HG03558 (cell line): ENCODE results near the gene TSPOAP1.

Source experiments
- ATAC-seq: cut with Tn5 transposase; IDR thresholded peaks from one replicate; pipeline ENCODE4 v1.9.1; 2021; ENCODE audit warnings: moderate number of reproducible peaks; ENCODE audit not compliant: unreplicated experiment; ENCODE audit errors: extremely low read depth

TSPOAP1 gene

DNA sequence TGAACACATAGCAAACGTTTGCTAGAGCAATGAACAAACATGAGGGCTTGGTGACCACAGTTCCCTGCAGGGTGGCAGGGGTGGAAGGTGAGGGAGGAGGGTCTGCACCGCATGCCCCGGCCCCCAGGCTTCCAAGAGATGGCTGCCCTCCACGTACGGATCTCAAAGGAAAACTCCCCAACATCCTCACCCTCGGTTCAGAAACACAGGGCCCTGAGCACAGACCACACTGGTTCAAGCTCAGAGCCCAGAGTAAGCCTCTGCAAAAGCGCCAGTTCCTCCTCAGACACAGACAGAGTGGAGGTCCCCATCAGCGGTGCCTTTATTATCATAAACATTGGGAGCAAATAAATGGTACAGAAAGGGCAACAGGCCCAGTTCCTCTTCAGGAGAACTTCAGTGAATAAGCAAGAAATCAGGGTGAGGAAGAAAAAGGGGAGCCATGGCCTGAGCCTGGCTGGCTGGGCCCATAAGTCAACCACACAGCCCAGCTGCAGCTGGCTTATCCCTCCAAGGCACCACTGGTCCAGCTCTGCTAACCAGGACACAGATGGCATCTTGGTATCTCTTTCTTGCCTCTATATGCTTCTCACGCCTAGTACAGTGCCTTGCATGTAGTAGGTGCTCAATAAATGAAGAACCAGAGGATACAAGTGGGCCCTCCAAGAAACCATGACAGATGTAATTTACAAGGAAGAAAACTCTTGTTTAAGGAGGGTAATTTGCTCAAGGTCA is 58.9 kb downstream of the TSPOAP1 start:
- no peak for ATAC-seq

GRCh38 chr17:58268774-58269556 is 59.6 kb downstream of the TSPOAP1 start:
- no peak for ATAC-seq

DNA sequence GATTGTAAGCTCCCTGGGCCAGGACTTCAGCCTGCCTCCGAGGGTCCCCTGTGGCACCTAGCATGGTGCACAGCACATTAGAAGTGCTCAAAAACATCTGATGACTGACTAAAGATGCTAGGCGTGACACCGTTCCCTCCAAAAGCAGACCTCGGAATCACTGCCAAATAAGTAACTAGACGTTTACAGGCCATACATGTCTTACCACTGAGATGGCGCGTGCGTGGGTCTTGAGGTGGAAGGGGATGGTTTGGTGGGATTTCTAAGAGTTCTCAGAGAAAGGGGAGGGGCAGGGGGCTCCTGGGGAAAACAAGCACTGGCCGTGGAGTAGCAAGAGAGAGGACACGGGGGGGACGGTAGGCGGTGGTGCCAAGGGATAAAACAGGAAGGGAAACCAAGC is 60.3 kb downstream of the TSPOAP1 start:
- no peak for ATAC-seq

DNA sequence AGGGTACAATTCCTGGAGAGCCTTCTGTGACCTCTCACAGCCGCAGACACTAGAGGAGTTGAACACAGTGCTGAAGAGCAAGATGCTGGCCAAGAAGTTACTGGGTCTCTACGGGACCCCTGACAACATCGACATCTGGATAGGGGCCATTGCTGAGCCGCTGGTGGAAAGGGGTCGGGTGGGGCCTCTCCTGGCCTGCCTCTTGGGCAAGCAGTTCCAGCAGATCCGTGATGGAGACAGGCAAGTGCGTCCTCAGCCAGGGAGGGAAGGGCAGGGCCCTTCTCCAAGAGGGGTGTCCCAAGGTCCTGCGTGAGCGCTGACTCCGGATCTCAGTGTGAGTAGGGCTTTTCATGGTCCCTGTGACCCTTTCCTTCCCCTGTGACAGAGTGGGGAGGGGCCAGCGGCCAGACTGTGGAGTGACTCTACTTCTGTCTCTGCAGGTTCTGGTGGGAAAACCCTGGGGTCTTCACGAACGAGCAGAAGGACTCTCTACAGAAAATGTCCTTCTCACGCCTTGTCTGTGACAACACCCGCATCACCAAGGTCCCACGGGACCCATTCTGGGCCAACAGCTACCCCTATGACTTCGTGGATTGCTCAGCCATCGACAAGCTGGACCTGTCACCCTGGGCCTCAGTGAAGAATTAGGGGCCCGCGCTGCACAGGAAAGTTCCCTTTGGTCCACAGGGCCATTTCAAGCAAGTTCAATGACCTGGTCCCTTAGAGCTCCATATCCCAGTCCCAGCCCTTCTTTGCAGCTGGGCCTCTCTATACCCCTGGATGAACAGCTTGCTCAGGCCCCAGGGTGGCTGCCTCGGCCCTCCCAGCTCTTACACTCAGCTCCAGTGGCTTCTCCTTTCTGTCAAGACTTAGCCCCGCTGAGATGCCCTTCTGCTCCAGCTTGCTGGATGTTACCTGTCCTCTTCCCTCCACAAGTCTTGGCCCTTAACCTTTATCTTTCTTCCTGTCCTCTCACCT is 61.0 kb downstream of the TSPOAP1 start:
- no peak for ATAC-seq

GRCh38 chr17:58265902-58266875 is 62.4 kb downstream of the TSPOAP1 start:
- ATAC-seq, result no peak

DNA sequence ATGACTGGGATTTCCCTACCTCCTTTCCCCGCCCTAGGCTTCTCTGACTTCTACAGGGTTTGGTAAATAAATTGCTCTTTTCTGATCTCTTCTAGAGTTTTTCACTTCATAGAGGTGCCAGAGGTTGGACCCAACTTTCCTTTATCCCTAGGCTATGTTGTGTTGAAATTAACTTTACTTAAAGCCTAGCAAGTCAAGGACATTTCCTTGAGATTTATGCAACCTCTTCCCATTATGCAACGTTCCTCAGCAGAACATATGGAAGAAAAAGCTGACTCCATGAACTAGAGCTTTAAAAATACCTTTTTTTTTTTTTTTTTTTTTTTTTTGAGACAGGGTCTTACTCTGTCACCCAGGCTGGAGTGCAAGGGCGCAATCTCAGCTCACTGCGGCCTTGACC is 63.3 kb downstream of the TSPOAP1 start:
- ATAC-seq, result no peak

GRCh38 chr17:58264407-58265103 is 64.0 kb downstream of the TSPOAP1 start:
- no peak for ATAC-seq

DNA sequence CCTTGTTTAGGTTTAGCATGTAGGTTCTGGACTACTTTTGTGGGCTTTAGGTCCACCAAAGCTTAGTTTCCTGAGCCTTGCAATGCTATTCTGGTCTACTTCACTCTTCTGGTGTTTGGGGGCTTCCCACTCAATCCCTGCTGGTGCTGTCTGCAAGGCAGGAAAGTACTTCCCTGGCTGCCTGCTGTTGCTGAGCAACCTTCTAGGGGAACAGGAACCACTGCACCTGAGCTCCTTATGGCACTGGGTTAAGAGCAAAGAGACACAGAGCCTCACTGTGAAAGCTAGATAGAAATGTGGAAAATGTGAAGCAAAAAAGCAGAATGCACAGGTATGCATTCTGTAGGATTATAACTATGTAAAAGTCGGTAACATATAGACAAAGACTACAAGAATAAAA is 64.8 kb downstream of the TSPOAP1 start:
- ATAC-seq, result no peak

DNA sequence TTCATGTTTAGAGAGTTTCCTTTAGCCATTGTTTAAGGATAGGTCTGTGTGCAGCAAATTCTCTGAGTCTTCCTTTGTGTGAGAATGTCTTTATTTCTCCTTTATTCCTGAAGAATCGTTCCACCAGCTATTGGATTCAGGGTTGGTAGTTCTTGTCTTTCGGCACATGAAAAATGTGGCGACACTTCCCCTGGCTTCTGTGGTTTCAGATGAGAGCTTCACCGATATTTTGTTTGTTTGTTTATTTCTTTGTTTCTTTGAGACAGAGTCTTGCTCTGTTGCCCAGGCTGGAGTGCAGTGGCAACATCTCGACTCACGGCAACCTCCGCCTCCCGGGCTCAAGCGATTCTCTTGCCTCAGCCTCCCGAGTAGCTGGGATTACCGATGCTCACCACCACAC is 66.4 kb downstream of the TSPOAP1 start:
- no peak for ATAC-seq

DNA sequence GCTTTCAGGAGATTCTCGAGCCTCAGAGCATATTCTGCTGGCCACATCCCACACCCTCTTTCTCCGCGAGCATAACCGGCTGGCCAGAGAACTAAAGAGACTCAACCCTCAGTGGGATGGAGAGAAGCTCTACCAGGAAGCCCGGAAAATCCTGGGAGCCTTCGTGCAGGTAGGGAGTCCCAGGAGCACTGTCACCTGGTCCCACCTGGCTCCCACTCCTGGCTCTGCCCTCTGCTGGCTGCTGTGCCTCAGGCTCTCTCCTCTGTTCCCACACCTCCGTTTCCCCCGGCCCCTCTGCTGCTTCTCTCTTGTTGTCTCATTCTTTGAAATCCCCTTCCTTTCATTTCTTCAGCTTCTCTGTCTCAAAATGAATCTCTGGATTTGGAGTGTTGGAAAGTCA is 73.8 kb downstream of the TSPOAP1 start:
- no peak for ATAC-seq

DNA sequence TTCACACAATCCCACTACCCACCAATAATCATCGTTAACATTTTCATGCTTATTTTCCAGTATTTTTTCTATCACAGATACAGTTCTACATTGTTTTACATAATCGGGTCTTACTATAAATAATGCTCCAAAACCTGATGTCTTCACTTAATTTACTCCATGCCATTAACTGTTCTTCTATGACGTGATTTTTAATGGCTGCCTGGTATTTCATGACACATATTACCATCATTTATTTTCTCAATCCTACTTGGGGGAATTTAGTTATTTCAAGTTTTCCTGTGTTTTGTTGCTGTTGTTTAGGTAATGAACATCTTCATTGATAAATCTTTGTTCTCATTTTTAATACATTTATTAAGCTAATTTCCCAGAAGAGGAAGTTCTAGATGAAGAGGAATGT is 75.5 kb downstream of the TSPOAP1 start:
- no peak for ATAC-seq

DNA sequence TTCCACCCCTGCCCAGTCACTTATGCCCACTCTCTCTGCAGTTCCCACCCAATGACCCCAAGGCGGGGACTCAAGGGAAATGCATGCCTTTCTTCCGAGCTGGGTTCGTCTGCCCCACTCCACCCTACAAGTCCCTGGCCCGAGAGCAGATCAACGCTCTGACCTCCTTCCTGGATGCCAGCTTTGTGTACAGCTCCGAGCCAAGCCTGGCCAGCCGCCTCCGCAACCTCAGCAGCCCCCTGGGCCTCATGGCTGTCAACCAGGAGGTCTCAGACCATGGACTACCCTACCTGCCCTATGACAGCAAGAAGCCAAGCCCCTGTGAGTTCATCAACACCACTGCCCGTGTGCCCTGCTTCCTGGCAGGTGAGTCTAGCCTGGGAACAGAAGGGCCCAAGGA is 76.5 kb downstream of the TSPOAP1 start:
- ATAC-seq, result no peak
